HG03521 (cell line): ENCODE data around the gene TUBB3.
"Not testable (repeated sequence)": the region's sequence is repeated elsewhere in the genome, so short reads cannot be mapped to it uniquely, and the experiment has no call there.

Experiments used
- ATAC-seq: cut with Tn5 transposase; IDR thresholded peaks from one replicate; pipeline ENCODE4 v1.9.1; 2021; ENCODE audit warnings: mild to moderate bottlenecking, moderate library complexity; ENCODE audit not compliant: unreplicated experiment

TUBB3 gene

GRCh38 chr16:89964201-89964600 is 41.1 kb downstream of the TUBB3 start:
- ATAC-seq, result no peak

- no peak for ATAC-seq
These were observed 42.5 kb downstream of the TUBB3 start for GRCh38 chr16:89965447-89966225.

- ATAC-seq, result no peak
These were observed 43.6 kb downstream of the TUBB3 start for GRCh38 chr16:89966756-89967155.

- not testable (repeated sequence) for ATAC-seq
These were observed 44.3 kb downstream of the TUBB3 start for GRCh38 chr16:89967436-89967835.

GRCh38 chr16:89968074-89968473 is 44.9 kb downstream of the TUBB3 start:
- ATAC-seq, result not testable (repeated sequence)

GRCh38 chr16:89969741-89970410 is 46.7 kb downstream of the TUBB3 start:
- no peak for ATAC-seq

GRCh38 chr16:89971495-89972243 is 48.5 kb downstream of the TUBB3 start:
- peak; percentile 16 for ATAC-seq

GRCh38 chr16:89972244-89973234 is 49.4 kb downstream of the TUBB3 start:
- ATAC-seq, result peak; percentile 84

GRCh38 chr16:89973235-89973634 is 50.1 kb downstream of the TUBB3 start:
- no peak for ATAC-seq

GRCh38 chr16:89973654-89974335 is 50.7 kb downstream of the TUBB3 start:
- no peak for ATAC-seq

- no peak for ATAC-seq
These were observed 51.7 kb downstream of the TUBB3 start for GRCh38 chr16:89974870-89975269.

- peak; percentile 70 for ATAC-seq
These were observed 58.3 kb downstream of the TUBB3 start for GRCh38 chr16:89981414-89981813.

- no peak for ATAC-seq
These were observed 59.2 kb downstream of the TUBB3 start for GRCh38 chr16:89982318-89982717.

GRCh38 chr16:89983536-89983935 is 60.4 kb downstream of the TUBB3 start:
- ATAC-seq, result no peak

GRCh38 chr16:89984216-89984615 is 61.1 kb downstream of the TUBB3 start:
- ATAC-seq, result no peak

GRCh38 chr16:89985219-89985618 is 62.1 kb downstream of the TUBB3 start:
- ATAC-seq, result no peak
